NB4 (cell line): Measurements from ENCODE around the gene UROC1.

Source experiments
- CTCF ChIP-seq: IDR thresholded peaks from one replicate; pipeline ENCODE4 v1.5.1; 2012; ENCODE audit warnings: low read depth, low read length
- MYC ChIP-seq: IDR thresholded peaks from 2 replicates; pipeline ENCODE4 v1.6.1; 2011; ENCODE audit warnings: low read depth, low read length
- TF ChIP-seq, protein P1 (sequence below): IDR thresholded peaks from 2 replicates; pipeline ENCODE4 v1.6.1; 2011; ENCODE audit warnings: low read depth, low read length

DNA sequence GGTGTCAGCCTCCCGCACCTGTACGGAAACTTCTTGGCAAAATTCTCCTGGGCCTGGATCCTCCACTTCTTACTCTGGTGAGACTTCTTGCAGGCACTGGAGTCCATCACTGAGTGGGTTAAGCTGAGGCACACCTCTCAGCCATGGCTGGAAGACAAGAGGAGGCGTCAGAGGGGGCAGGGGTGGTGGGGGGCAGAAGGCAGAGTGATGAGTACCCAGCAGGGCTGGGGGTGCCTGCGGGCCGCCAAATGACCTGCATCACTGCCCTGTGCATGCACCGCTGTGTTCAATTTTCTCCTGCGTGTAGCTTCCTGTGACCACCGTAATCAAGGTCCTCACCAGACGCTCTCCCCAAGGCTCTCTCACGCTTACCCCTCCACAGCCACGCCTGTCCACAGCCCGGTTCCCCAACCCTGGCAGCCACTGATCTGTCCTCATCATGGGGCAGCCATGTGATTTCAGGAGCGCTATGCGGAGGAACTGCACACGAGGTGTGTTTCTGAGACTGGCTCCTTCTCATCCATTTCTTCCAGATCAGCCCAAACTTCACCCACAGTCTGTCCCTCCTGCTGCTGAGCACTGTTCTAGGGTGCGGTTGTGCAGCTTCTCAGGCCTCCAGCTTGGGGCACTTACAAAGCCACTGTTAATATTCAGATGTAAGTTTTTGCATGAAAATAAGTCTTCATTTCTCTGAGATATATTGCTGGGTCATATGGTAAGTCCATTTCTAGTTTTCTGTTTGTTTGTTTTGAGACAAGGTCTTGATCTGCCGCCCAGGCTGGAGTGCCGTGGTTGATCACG, 35.9 kb upstream of the UROC1 start:
- TF ChIP-seq, protein P1, sequence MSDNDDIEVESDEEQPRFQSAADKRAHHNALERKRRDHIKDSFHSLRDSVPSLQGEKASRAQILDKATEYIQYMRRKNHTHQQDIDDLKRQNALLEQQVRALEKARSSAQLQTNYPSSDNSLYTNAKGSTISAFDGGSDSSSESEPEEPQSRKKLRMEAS = no peak
- TF ChIP-seq CTCF (no peak), MYC (no peak)
